ENCODE results near the gene ZNF322. TPM values are rescaled to one million over a fixed set of nuclear protein-coding genes. Genes with fewer than 3 reads are reported as not detected.

Gene ZNF322
- 12.3 and 16.0 TPM in 2 replicates for total RNA-seq

GRCh38 chr6:26659042-26659999 is at the start of gene ZNF322:
TSS of gene ZNF322 (minus strand) at chr6:26659746. CDS start at chr6:26638553, 21,193 bp downstream.

DNA sequence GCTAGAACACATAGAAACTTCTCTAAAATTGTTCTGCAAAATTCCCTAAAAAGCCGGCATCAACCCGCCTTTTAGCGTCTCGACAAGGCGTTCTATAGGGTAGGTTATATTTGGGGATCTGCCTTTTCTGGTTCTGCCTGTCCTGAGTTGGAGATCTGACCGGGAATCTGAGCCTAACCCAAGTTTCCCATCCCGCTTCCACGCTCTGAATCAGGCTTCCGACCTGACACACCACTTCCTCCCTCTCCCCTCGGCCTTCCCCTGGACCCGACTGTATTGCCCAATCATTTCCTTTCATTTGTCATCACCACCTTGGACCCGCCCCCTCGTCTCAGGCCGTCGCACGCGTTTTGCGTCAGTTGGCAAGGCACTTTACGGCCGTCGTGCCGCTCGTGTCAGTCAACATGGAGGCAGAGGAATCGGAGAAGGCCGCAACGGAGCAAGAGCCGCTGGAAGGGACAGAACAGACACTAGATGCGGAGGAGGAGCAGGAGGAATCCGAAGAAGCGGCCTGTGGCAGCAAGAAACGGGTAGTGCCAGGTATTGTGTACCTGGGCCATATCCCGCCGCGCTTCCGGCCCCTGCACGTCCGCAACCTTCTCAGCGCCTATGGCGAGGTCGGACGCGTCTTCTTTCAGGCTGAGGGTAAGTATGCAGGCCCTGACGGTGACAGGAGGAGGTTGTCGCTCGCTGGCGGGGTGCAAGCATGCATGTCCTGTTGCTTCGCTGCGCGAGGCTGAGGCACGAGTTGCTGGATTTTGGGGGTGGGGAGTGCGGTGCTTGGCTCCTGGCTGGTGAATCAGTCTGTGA is 62.8 kb downstream of the ZNF322 start, which contains the start of gene ABT1:
Gene ABT1 (plus strand): TSS at position 375 of the 810 bp plus-strand sequence. CDS start 30 bp downstream, at position 405.

Other genes starting within 250 kb of the ZNF322 start
- gene BTN3A3, start 219.2 kb downstream of the ZNF322 start, total RNA-seq = 6.5 and 16.8 TPM in 2 replicates
- gene BTN2A1, start 201.8 kb downstream of the ZNF322 start, total RNA-seq = 9.4 and 11.6 TPM in 2 replicates
- gene BTN1A1, start 159.4 kb downstream of the ZNF322 start, total RNA-seq = not detected in 2 replicates
- 48.8 and 57.1 TPM in 2 replicates for gene HMGN4, start 121.4 kb downstream of the ZNF322 start, total RNA-seq
- 17.5 and 21.9 TPM in 2 replicates for gene ABT1, start 62.8 kb downstream of the ZNF322 start, total RNA-seq

Data from endothelial cell of coronary artery (primary cell).